Upper lobe of left lung (tissue), 6 donors: ENCODE data around the gene ECEL1. TPM values are rescaled to one million over a fixed set of nuclear protein-coding genes. Genes with fewer than 3 reads are reported as not detected.

Experiments
- ATAC-seq, 2 donors: fragments of 200-7000 bp; cut with Tn5 transposase; one replicate each; pipeline ENCODE4 v1.9.1; 2022; ENCODE audit warnings: mild to moderate bottlenecking in 2 of 2, moderate library complexity in 2 of 2; ENCODE audit not compliant: low FRiP score in 2 of 2
- DNase-seq, 2 donors: peaks; one replicate each; pipeline ENCODE4 v3.0.0-alpha.2; 2019 to 2020
- H3K27ac ChIP-seq, 4 donors: fragments of 200-600 bp; sonication (generic); one replicate each; pipeline ENCODE4 v1.5.1; 2016 to 2019
- H3K27me3 ChIP-seq, 4 donors: fragments of 200-600 bp; sonication (generic); one replicate each; pipeline ENCODE4 v1.5.1; 2017 to 2019
- H3K36me3 ChIP-seq, 4 donors: fragments of 200-600 bp; sonication (generic); one replicate each; pipeline ENCODE4 v1.5.1; 2016 to 2019
- H3K4me1 ChIP-seq, 4 donors: fragments of 200-600 bp; sonication (generic); one replicate each; pipeline ENCODE4 v1.5.1; 2018 to 2019
- H3K4me3 ChIP-seq, 4 donors: fragments of 200-600 bp; sonication (generic); one replicate each; pipeline ENCODE4 v1.5.1; 2017 to 2019; ENCODE audit warnings: mild to moderate bottlenecking in 2 of 4, moderate library complexity in 1 of 4
- H3K9me3 ChIP-seq, 4 donors: fragments of 200-600 bp; sonication (generic); one replicate each; pipeline ENCODE4 v1.5.1; 2018 to 2019
- EP300 ChIP-seq, 4 donors: sonication (generic); formaldehyde crosslinking; IDR thresholded peaks; one replicate each; pipeline ENCODE4 v1.5.1; 2017; ENCODE audit warnings: antibody characterized with exemption in 4 of 4, control low read depth in 2 of 4
- POLR2A ChIP-seq, 4 donors: fragments of 450-650 bp; IDR thresholded peaks; one replicate each; pipeline ENCODE4 v1.5.1; 2016 to 2017; ENCODE audit warnings: antibody characterized with exemption in 4 of 4, mild to moderate bottlenecking in 2 of 4
- POLR2AphosphoS5 ChIP-seq, 2 donors: sonication (generic); formaldehyde crosslinking; IDR thresholded peaks; one replicate each; pipeline ENCODE4 v1.5.1; 2017; ENCODE audit warnings: antibody characterized with exemption in 2 of 2
- WGBS, 2 donors: methylation state at CpG; one replicate each; pipeline ENCODE4 v1.1.5; 2017 to 2018; 5-methylcytosine and 5-hydroxymethylcytosine counted together
- total RNA-seq, 6 donors: library from RNA; depleted of rRNA in 4 of 6; stranded (reverse); fragments of >200 nt in 4 of 6; gene quantifications; one replicate each; pipeline versions ENCODE4 v1.1.0 to v1.2.1, GENCODE V29; 2016 to 2021
- TF ChIP-seq, protein P1 (sequence below), 6 experiments: fragments of 450-650 bp in 4 of 6; fragments of 200-600 bp in 2 of 6; sonication (generic) in 2 of 6; IDR thresholded peaks; one replicate each; pipeline ENCODE4 v1.5.1; 2016 to 2019; ENCODE audit warnings: antibody characterized with exemption in 6 of 6
- donor health status: DM: no; HTN: no; CAD: no; lungs with moderate emphysema.
- donor health status: DM: no; HTN: yes; CAD: no; lungs with severe emphysema.

ECEL1 gene
- total RNA-seq, 6 donors from 2014 or later, result 0.14 to 0.40 TPM; not detected in 4

DNA sequence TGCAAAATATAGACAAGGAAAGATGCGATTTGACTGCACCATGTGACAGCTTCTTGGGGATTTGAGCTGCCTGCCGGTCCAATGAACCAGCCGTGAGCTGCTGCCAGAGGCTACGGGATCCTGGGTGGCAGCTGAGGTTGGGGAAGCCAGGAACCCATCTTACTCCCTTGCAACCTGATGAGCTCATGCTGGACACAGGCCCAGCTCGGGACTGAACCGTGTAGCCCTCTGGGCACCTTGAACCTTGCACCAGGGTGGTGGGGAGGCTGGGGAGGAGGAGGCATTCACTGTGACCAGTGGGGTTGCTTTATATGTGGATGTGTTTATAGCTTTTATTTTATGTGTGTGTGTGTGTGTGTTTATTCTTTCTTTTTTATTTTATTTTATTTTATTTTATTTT lies 22.6 kb downstream of the ECEL1 start:
- ATAC-seq (no peak), DNase-seq (no peak)
- 82 to 83% methylated on average over 6 of the region's 6 CpGs for WGBS, 2 donors
- Histone ChIP-seq H3K4me1 (no peaks in the 10 kb centered on the region), H3K9me3 (no peaks in the 10 kb centered on the region), H3K27ac (no peak overlapping the region), H3K4me3 (no peak overlapping the region), H3K27me3 (no peaks in the 10 kb centered on the region), H3K36me3 (no peaks in the 10 kb centered on the region)
- TF ChIP-seq POLR2AphosphoS5 (IDR thresholded peaks at IDR 0.05) (no peak), POLR2A (IDR thresholded peaks at IDR 0.05) (no peak), EP300 (IDR thresholded peaks at IDR 0.05) (no peak)
- TF ChIP-seq, protein P1, sequence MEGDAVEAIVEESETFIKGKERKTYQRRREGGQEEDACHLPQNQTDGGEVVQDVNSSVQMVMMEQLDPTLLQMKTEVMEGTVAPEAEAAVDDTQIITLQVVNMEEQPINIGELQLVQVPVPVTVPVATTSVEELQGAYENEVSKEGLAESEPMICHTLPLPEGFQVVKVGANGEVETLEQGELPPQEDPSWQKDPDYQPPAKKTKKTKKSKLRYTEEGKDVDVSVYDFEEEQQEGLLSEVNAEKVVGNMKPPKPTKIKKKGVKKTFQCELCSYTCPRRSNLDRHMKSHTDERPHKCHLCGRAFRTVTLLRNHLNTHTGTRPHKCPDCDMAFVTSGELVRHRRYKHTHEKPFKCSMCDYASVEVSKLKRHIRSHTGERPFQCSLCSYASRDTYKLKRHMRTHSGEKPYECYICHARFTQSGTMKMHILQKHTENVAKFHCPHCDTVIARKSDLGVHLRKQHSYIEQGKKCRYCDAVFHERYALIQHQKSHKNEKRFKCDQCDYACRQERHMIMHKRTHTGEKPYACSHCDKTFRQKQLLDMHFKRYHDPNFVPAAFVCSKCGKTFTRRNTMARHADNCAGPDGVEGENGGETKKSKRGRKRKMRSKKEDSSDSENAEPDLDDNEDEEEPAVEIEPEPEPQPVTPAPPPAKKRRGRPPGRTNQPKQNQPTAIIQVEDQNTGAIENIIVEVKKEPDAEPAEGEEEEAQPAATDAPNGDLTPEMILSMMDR (IDR thresholded peaks at IDR 0.05), result no peak

DNA sequence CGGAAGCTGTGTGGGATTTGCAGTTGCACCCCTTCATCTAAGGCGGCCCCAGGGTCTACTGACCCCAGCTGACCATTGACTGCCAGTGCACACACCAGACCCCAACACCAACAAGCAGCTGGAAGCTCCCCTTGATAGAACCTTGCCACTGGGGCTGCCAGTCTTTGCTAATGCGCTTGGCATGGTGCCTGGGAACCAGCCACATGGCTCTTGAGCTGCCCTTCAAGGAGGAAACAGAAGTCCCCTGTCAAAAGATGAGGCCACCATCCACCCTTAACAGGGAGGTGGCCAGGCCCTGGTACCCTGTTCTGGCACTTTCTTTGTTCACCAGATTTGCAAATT lies 23.1 kb downstream of the ECEL1 start:
- 79% methylated on average over 3 of the region's 3 CpGs; no CpG with 5 or more reads in 1 of the 2 donors for WGBS, 2 donors
- peak in 1 of 2 donors; percentile 22 for DNase-seq
- TF ChIP-seq EP300 (IDR thresholded peaks at IDR 0.05) (no peak), POLR2AphosphoS5 (IDR thresholded peaks at IDR 0.05) (no peak), POLR2A (IDR thresholded peaks at IDR 0.05) (no peak)
- TF ChIP-seq, protein P1 (IDR thresholded peaks at IDR 0.05), result no peak

DNA sequence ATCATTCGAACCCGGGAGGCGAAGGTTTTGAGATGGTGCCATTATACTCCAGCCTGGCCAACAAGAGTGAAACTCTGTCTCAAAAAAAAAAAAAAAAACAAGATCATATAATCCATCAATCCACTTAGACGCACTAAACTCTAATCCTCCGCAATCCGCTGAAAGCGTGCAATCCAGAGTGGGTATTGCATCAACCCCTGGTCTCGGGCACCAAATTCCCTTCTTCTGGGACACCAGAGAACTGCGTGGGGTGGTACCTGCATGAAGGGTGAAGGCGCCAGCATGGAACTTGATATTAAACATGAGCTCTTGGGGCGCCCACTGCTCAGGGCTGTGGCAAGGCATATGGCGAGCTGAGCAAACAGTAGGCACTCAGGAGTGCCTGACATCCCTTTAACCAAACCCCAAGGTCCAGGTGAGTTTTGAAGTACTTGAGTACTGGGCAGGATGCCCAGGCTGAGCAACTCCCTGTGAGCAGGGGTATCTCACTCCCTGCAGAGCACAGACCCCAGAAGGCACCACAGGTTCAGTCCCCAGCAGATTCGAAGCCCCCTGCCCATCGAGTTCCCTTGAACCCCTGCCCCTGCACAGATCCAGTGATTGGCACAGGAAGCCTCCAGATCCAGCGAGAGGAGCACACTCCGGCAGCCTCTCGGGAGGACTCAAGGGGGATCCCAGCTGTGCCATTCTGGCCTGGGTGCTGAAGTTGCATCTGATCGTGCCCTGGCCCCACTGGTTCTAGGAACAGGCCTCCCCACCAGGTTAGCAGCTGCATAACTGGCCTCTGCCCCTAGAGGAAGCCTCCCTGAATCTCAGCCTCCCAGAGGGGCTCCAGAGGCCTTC lies 23.7 kb downstream of the ECEL1 start:
- no peaks in the 10 kb centered on the region for H3K36me3 ChIP-seq
- peak in 1 of 2 donors; percentile 20 for DNase-seq
- ATAC-seq, result no peak
- 83 to 91% methylated on average over 14 to 18 of the region's 18 CpGs for WGBS, 2 donors
- no peaks in the 10 kb centered on the region for H3K4me1 ChIP-seq
- H3K4me3 ChIP-seq, result no peak overlapping the region
- H3K27me3 ChIP-seq, result peaks cover 0 to under 1% (median 0%) of the 10 kb centered on the region in 4 donors
- no peak for TF ChIP-seq POLR2A (IDR thresholded peaks at IDR 0.05)
- TF ChIP-seq POLR2AphosphoS5 (IDR thresholded peaks at IDR 0.05), result no peak
- no peak for TF ChIP-seq EP300 (IDR thresholded peaks at IDR 0.05)
- TF ChIP-seq, protein P1 (IDR thresholded peaks at IDR 0.05), result no peak
- no peaks in the 10 kb centered on the region for H3K9me3 ChIP-seq
- H3K27ac ChIP-seq, result no peak overlapping the region

More for the DNA sequence above, 23.1 kb downstream of the ECEL1 start:
- H3K9me3 ChIP-seq, result no peaks in the 10 kb centered on the region
- no peak overlapping the region for H3K4me3 ChIP-seq
- no peak for ATAC-seq
- no peaks in the 10 kb centered on the region for H3K27me3 ChIP-seq
- H3K36me3 ChIP-seq, result no peaks in the 10 kb centered on the region
- H3K27ac ChIP-seq, result no peak overlapping the region
- H3K4me1 ChIP-seq, result no peaks in the 10 kb centered on the region

DNA sequence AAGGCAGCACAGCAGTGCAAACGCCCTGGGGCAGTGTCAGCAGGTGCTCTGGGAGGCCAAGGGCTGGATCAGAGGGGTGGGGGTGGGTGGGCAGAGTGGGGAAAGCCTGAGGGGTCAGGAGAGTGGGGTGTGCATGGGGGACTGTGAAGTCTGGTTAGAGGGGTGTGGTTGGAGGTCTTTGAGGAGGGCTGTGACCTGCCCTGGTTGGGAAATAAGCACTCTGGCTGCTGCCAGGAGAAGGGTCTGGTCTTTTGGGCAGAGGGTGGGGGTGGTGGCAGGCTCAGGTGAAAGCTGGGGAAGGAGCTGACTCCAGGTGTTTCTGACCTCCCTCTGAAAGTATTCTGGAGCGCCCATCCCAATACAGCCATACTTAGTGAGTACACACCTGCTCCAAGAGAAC lies 27.5 kb downstream of the ECEL1 start:
- no peaks in the 10 kb centered on the region for H3K9me3 ChIP-seq
- no peak overlapping the region for H3K27ac ChIP-seq
- no peaks in the 10 kb centered on the region for H3K4me1 ChIP-seq
- 57 to 92% methylated on average over 1 to 2 of the region's 2 CpGs for WGBS, 2 donors
- DNase-seq (peak in 1 of 2 donors; percentile 10), ATAC-seq (no peak)
- TF ChIP-seq, protein P1 (IDR thresholded peaks at IDR 0.05), result no peak
- no peak for TF ChIP-seq POLR2A (IDR thresholded peaks at IDR 0.05)
- no peak for TF ChIP-seq POLR2AphosphoS5 (IDR thresholded peaks at IDR 0.05)
- no peak for TF ChIP-seq EP300 (IDR thresholded peaks at IDR 0.05)
- H3K36me3 ChIP-seq, result no peaks in the 10 kb centered on the region
- H3K4me3 ChIP-seq, result no peak overlapping the region
- peaks cover 0 to 8% (median 0%) of the 10 kb centered on the region in 4 donors for H3K27me3 ChIP-seq
